H1 (cell line): ENCODE results near the gene ETFDH. TPM values are rescaled to one million over a fixed set of nuclear protein-coding genes. Genes with fewer than 3 reads are reported as not detected.
A peak's percentile ranks its signal among the peaks of the same experiment; 100 is the strongest.

ENCODE experiments used
- CTCF ChIA-PET: fragments of 300-600 bp; sonication (Branson Sonifier 250); formaldehyde crosslinking; loops from one replicate; lab custom pipeline; 2021; ENCODE audit not compliant: partially characterized antibody; lab: Charles Lee
- POLR2A ChIA-PET: fragments of 300-600 bp; sonication (Branson Sonifier 250); formaldehyde crosslinking; loops from one replicate; lab custom pipeline; 2021; ENCODE audit warnings: inconsistent platforms; ENCODE audit not compliant: partially characterized antibody; lab: Charles Lee
- DNase-seq, 2 experiments: peaks; one replicate each; pipeline versions ENCODE4 v3.0.0 to v3.0.0-alpha.2; 2010 to 2022; ENCODE audit warnings: low spot score in 2 of 2, low read depth in 1 of 2, mixed read lengths in 1 of 2
- FAIRE-seq: peaks from 2 replicates; lab custom pipeline; 2011; peaks lifted over from hg19 to GRCh38; lab: Jason Lieb, UNC
- H2AFZ ChIP-seq: 2 replicates; pipeline ENCODE4 v1.8.1; 2012; ENCODE audit warnings: low read length, inconsistent platforms
- H2AK5ac ChIP-seq: 2 replicates; pipeline ENCODE4 v1.6.1; 2013; ENCODE audit warnings: low read depth, low read length
- H2BK120ac ChIP-seq: replicated peaks from 2 replicates; pipeline ENCODE3; 2013; ENCODE audit warnings: low read depth, low read length, inconsistent platforms
- H2BK12ac ChIP-seq: 2 replicates; pipeline ENCODE4 v1.6.1; 2013; ENCODE audit warnings: low read depth, low read length
- H2BK15ac ChIP-seq: 2 replicates; pipeline ENCODE4 v1.6.1; 2013; ENCODE audit warnings: low read length
- H2BK20ac ChIP-seq: 2 replicates; pipeline ENCODE4 v1.6.1; 2013; ENCODE audit warnings: low read length
- H2BK5ac ChIP-seq: 2 replicates; pipeline ENCODE4 v1.6.1; 2013; ENCODE audit warnings: low read depth, low read length
- H3K14ac ChIP-seq: 2 replicates; pipeline ENCODE4 v1.6.1; 2013; ENCODE audit warnings: inconsistent platforms; ENCODE audit not compliant: insufficient read length
- H3K18ac ChIP-seq: 2 replicates; pipeline ENCODE4 v1.6.1; 2013; ENCODE audit warnings: low read length; ENCODE audit errors: extremely low read depth
- H3K23ac ChIP-seq: 2 replicates; pipeline ENCODE4 v1.6.1; 2013; ENCODE audit warnings: inconsistent platforms; ENCODE audit not compliant: insufficient read length
- H3K23me2 ChIP-seq: 2 replicates; pipeline ENCODE4 v1.6.1; 2013; ENCODE audit warnings: low read depth, low read length
- H3K27ac ChIP-seq: 2 replicates; pipeline ENCODE4 v1.6.1; 2011; ENCODE audit warnings: low read depth, low read length, inconsistent platforms
- H3K27me3 ChIP-seq, 4 experiments: replicated peaks in 1 of 4; 1 replicate in 1 of 4; 2 replicates in 3 of 4; pipeline versions ENCODE4 v1.6.1 to v1.8.1; 2011 to 2013; ENCODE audit warnings: low read length in 3 of 4, mild to moderate bottlenecking in 3 of 4, inconsistent platforms in 2 of 4, mixed read lengths in 2 of 4, moderate library complexity in 1 of 4; ENCODE audit not compliant: control insufficient read depth in 3 of 4, insufficient read depth in 3 of 4; ENCODE audit errors: extremely low read depth in 1 of 4
- H3K36me3 ChIP-seq, 4 experiments: 2 replicates each; pipeline versions ENCODE4 v1.6.1 to v1.8.1; 2011 to 2013; ENCODE audit warnings: mild to moderate bottlenecking in 4 of 4, low read length in 3 of 4, moderate library complexity in 2 of 4, control low read depth in 1 of 4, inconsistent platforms in 1 of 4; ENCODE audit not compliant: insufficient read depth in 4 of 4, control insufficient read depth in 2 of 4
- H3K4ac ChIP-seq: replicated peaks from 2 replicates; pipeline ENCODE3; 2013; ENCODE audit warnings: low read length, low read depth, mixed read lengths, inconsistent platforms; ENCODE audit not compliant: insufficient read length
- H3K4me1 ChIP-seq, 4 experiments: replicated peaks in 1 of 4; 1 replicate in 1 of 4; 2 replicates in 3 of 4; pipeline versions ENCODE4 v1.6.1 to v1.8.1; 2011 to 2013; ENCODE audit warnings: low read length in 3 of 4, inconsistent platforms in 2 of 4, mixed read lengths in 1 of 4; ENCODE audit not compliant: insufficient read depth in 4 of 4, control insufficient read depth in 3 of 4
- H3K4me2 ChIP-seq, 2 experiments: 2 replicates each; pipeline versions ENCODE4 v1.6.1 to v1.8.1; 2011 to 2013; ENCODE audit warnings: low read depth in 2 of 2, low read length in 2 of 2, control low read depth in 1 of 2, inconsistent platforms in 1 of 2, mild to moderate bottlenecking in 1 of 2; ENCODE audit not compliant: insufficient read depth in 1 of 2
- H3K4me3 ChIP-seq, 4 experiments: fragments of 200-600, 300-600 bp in 1 of 4; sonication (generic), shearing (Covaris generic), sonication (Bioruptor Twin) in 1 of 4; 2 replicates each; pipeline versions ENCODE4 v1.5.1 to v1.8.1; 2011 to 2016; ENCODE audit warnings: low read length in 4 of 4, low read depth in 3 of 4, control low read depth in 2 of 4, inconsistent platforms in 2 of 4, mild to moderate bottlenecking in 2 of 4, mixed read lengths in 1 of 4, moderate library complexity in 1 of 4; ENCODE audit not compliant: insufficient read depth in 2 of 4; ENCODE audit errors: extremely low read depth in 1 of 4
- H3K56ac ChIP-seq: replicated peaks from 2 replicates; pipeline ENCODE3; 2013; ENCODE audit warnings: low read depth, mild to moderate bottlenecking, mixed read lengths, low read length, inconsistent platforms; ENCODE audit not compliant: insufficient read length
- H3K79me1 ChIP-seq: 2 replicates; pipeline ENCODE4 v1.6.1; 2013; ENCODE audit warnings: low read depth, low read length, control low read depth
- H3K79me2 ChIP-seq, 2 experiments: 2 replicates each; pipeline versions ENCODE4 v1.6.1 to v1.8.1; 2012 to 2013; ENCODE audit warnings: low read length in 2 of 2, mild to moderate bottlenecking in 2 of 2, inconsistent platforms in 1 of 2; ENCODE audit not compliant: insufficient read depth in 2 of 2, control insufficient read depth in 1 of 2
- H3K9ac ChIP-seq, 4 experiments: replicated peaks in 1 of 4; 1 replicate in 1 of 4; 2 replicates in 3 of 4; pipeline versions ENCODE4 v1.6.1 to v1.8.1; 2011 to 2013; ENCODE audit warnings: low read depth in 3 of 4, low read length in 3 of 4, control low read depth in 2 of 4, mild to moderate bottlenecking in 2 of 4, moderate library complexity in 2 of 4, inconsistent platforms in 1 of 4; ENCODE audit errors: extremely low read depth in 1 of 4
- H3K9me3 ChIP-seq, 2 experiments: 2 replicates each; pipeline versions ENCODE4 v1.6.1 to v1.8.1; 2012 to 2013; ENCODE audit warnings: mild to moderate bottlenecking in 2 of 2, moderate library complexity in 2 of 2, control low read depth in 1 of 2, inconsistent platforms in 1 of 2, low read depth in 1 of 2, low read length in 1 of 2, mixed read lengths in 1 of 2; ENCODE audit not compliant: insufficient read depth in 2 of 2
- H4K20me1 ChIP-seq, 2 experiments: replicated peaks in 1 of 2; 2 replicates each; pipeline versions ENCODE3 to v1.8.1; 2011 to 2013; ENCODE audit warnings: inconsistent platforms in 2 of 2, low read length in 2 of 2, mild to moderate bottlenecking in 1 of 2; ENCODE audit not compliant: insufficient read depth in 2 of 2, control insufficient read depth in 1 of 2
- H4K5ac ChIP-seq: 2 replicates; pipeline ENCODE4 v1.6.1; 2013; ENCODE audit warnings: low read length, low read depth, mixed read lengths, inconsistent platforms; ENCODE audit not compliant: insufficient read length
- H4K8ac ChIP-seq: 2 replicates; pipeline ENCODE4 v1.8.0; 2013; ENCODE audit warnings: mild to moderate bottlenecking, moderate library complexity, low read length, inconsistent platforms; ENCODE audit not compliant: insufficient read depth; ENCODE audit errors: extremely low read depth
- H4K91ac ChIP-seq: replicated peaks from 2 replicates; pipeline ENCODE3; 2013; ENCODE audit warnings: low read length, mixed read lengths, inconsistent platforms; ENCODE audit not compliant: insufficient read length
- TEAD4 ChIP-seq: IDR thresholded peaks from 2 replicates; pipeline ENCODE4 v1.6.1; 2012; ENCODE audit warnings: low read depth, low read length, inconsistent platforms, mixed read lengths
- YY1 ChIP-seq: IDR thresholded peaks from 2 replicates; pipeline ENCODE4 v1.6.1; 2011; ENCODE audit warnings: low read depth, mild to moderate bottlenecking, low read length
- WGBS, 2 experiments: shearing (Covaris generic) in 1 of 2; methylation state at CpG; one replicate each; pipeline versions ENCODE4 v1.1.6 to v1.1.7; 2013 to 2015; ENCODE audit warnings: low lambda C conversion rate in 2 of 2, mixed read lengths in 2 of 2, inconsistent platforms in 1 of 2, low coverage in 1 of 2, missing lambda C conversion rate in 1 of 2; ENCODE audit not compliant: insufficient replicate concordance in 2 of 2, insufficient coverage in 1 of 2, insufficient read length in 1 of 2; ENCODE audit errors: extremely low coverage in 1 of 2, missing lambda C conversion rate in 1 of 2; 5-methylcytosine and 5-hydroxymethylcytosine counted together
- polyA plus RNA-seq, 7 experiments: library from polyadenylated mRNA; depleted of rRNA in 3 of 7; stranded (reverse) in 5 of 7; unstranded in 2 of 7; fragments of >200 nt in 5 of 7; fragments of 200-250 nt in 2 of 7; gene quantifications; 1 replicate in 5 of 7; 2 replicates in 1 of 7; 4 replicates in 1 of 7; pipeline versions ENCODE4 v1.2.1 to v1.2.3, GENCODE V29; 2011 to 2013; ENCODE audit warnings: missing spikeins in 2 of 7, mixed read lengths in 2 of 7
- total RNA-seq: library from RNA; stranded (reverse); fragmentation: NEBNext Ultra II Directional; extraction: Animal tissue kit (Norgen Biotek cat#: 25700); gene quantifications from 2 replicates; pipeline ENCODE4 v1.2.1, GENCODE V29; 2021

Gene ETFDH
- total and polyA plus RNA-seq, 2 of the 8 experiments (the other 6 are each of a cell fraction or from before 2014, with no cell fraction given), result 11.3 to 15.7 TPM

DNA sequence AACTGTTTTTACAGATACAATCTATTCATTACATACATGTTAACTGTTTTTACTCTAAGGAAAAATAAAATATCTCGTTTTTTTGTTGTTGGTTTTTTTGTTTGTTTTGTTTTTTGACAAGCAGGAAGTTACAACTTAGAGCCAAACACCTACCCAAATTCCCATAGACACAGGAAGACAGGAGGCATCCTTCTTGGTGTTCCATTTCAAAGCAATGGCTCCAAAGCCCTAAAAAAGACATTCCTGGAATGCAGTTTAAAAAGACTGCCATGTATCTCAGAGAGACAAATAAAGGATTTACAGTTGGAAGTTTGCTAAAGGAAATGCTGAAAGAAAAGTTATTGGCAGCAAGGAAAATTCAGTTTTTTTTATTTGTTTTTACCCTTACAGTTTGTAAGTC is 16.7 kb downstream of the ETFDH start:
- H3K79me2 ChIP-seq, result no peaks in the 10 kb centered on the region
- CTCF ChIA-PET, result no interaction called here
- FAIRE-seq, result no peak

More for the DNA sequence above, 16.7 kb downstream of the ETFDH start:
- Histone ChIP-seq H2BK5ac (no peak overlapping the region), H3K4me3 (no peak overlapping the region), H3K27me3 (no peaks in the 10 kb centered on the region), H3K18ac (no peak overlapping the region; the same call in 1 of the 2 replicates), H4K5ac (no peak overlapping the region), H3K23me2 (no peaks in the 10 kb centered on the region), H3K27ac (no peak overlapping the region), H3K79me1 (no peaks in the 10 kb centered on the region), H3K9me3 (no peaks in the 10 kb centered on the region), H4K8ac (no peak overlapping the region), H2BK20ac (no peak overlapping the region), H3K4me1 (no peaks in the 10 kb centered on the region), H3K4me2 (no peak overlapping the region), H2AFZ (no peak overlapping the region), H3K36me3 (no peaks in the 10 kb centered on the region), H2BK120ac (no peak overlapping the region), H3K23ac (no peak overlapping the region), H2BK12ac (no peak overlapping the region), H4K91ac (no peak overlapping the region), H2BK15ac (no peak overlapping the region), H2AK5ac (no peak overlapping the region), H3K4ac (no peak overlapping the region), H3K14ac (no peak overlapping the region), H4K20me1 (no peaks in the 10 kb centered on the region), H3K9ac (no peak overlapping the region), H3K56ac (no peak overlapping the region)
- 89% methylated on average over 1 of the region's 1 CpG; no CpG with 5 or more reads in 1 of the 2 experiments for whole genome bisulfite sequencing, 2 experiments
- TF ChIP-seq TEAD4 (0 out of 2 replicates have a peak, but pooled peaks have one; percentile 45), YY1 (no peak)
- no peak for DNase-seq
- POLR2A ChIA-PET, result no interaction called here
